ENCODE data around the gene TRPM3. TPM values are rescaled to one million over a fixed set of nuclear protein-coding genes. Genes with fewer than 3 reads are reported as not detected.
A peak's percentile ranks its signal among the peaks of the same experiment; 100 is the strongest.

TRPM3 gene
- total RNA-seq, 3 donors from 2014 or later, result not detected

DNA sequence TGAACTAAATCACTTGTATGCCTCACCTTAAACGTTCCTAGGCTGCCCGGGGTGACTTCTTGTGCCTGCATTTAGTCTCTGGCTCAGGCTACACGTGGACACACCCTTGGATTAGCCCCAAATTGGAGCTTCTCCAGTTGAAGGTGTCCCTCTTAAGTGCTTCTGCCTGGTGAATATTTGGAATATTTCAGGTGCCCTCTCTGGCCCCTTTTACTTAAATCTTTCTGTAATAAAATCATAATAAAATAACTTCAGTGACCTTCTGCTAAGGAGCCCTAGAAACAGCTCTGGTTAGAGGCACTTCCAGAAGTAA lies 632.7 kb downstream of the TRPM3 start:
- no peak overlapping the region for H3K4me3 Mint-ChIP-seq
- no peaks in the 10 kb centered on the region for H3K36me3 Mint-ChIP-seq (ENCODE audit: insufficient read depth)
- DNase-seq (no peak), ATAC-seq (no peak)
- peaks cover 11% of the 10 kb centered on the region for H3K4me1 Mint-ChIP-seq (ENCODE audit: low read depth)
- H3K27me3 Mint-ChIP-seq (ENCODE audit: low read depth), result no peaks in the 10 kb centered on the region
- H3K9me3 Mint-ChIP-seq, result no peaks in the 10 kb centered on the region

- H3K4me1 Mint-ChIP-seq (ENCODE audit: low read depth), result peaks cover 11% of the 10 kb centered on the region
Observed at GRCh38 chr9:70488098-70488792, 633.2 kb downstream of the TRPM3 start.

GRCh38 chr9:70486127-70486526 lies 635.3 kb downstream of the TRPM3 start:
- no peak overlapping the region for H3K4me3 Mint-ChIP-seq
- DNase-seq (no peak), ATAC-seq (no peak)
- H3K27me3 Mint-ChIP-seq (ENCODE audit: low read depth), result peaks cover 3% of the 10 kb centered on the region
- H3K4me1 Mint-ChIP-seq (ENCODE audit: low read depth), result peaks cover 6% of the 10 kb centered on the region
- no peaks in the 10 kb centered on the region for H3K9me3 Mint-ChIP-seq
- no peaks in the 10 kb centered on the region for H3K36me3 Mint-ChIP-seq (ENCODE audit: insufficient read depth)

More at GRCh38 chr9:70488098-70488792, 633.2 kb downstream of the TRPM3 start:
- no peaks in the 10 kb centered on the region for H3K36me3 Mint-ChIP-seq (ENCODE audit: insufficient read depth)
- no peaks in the 10 kb centered on the region for H3K9me3 Mint-ChIP-seq
- DNase-seq (no peak), ATAC-seq (no peak)
- H3K4me3 Mint-ChIP-seq, result no peak overlapping the region
- no peaks in the 10 kb centered on the region for H3K27me3 Mint-ChIP-seq (ENCODE audit: low read depth)

- Mint-ChIP-seq H3K9me3 (no peaks in the 10 kb centered on the region), H3K36me3 (ENCODE audit: insufficient read depth) (no peaks in the 10 kb centered on the region), H3K4me3 (no peak overlapping the region), H3K27me3 (ENCODE audit: low read depth) (peaks cover 3% of the 10 kb centered on the region), H3K4me1 (ENCODE audit: low read depth) (peaks cover 6% of the 10 kb centered on the region)
- ATAC-seq, result no peak
- no peak for DNase-seq
Observed at GRCh38 chr9:70485273-70485858, 636.1 kb downstream of the TRPM3 start.

- Mint-ChIP-seq H3K36me3 (ENCODE audit: insufficient read depth) (no peaks in the 10 kb centered on the region), H3K4me1 (ENCODE audit: low read depth) (peaks cover 6% of the 10 kb centered on the region), H3K27me3 (ENCODE audit: low read depth) (peaks cover 3% of the 10 kb centered on the region), H3K9me3 (no peaks in the 10 kb centered on the region), H3K4me3 (no peak overlapping the region)
- ATAC-seq (peak; percentile 40 to 58), DNase-seq (no peak)
Observed at GRCh38 chr9:70484232-70485130, 636.9 kb downstream of the TRPM3 start.

GRCh38 chr9:70481471-70481870 lies 640.0 kb downstream of the TRPM3 start:
- ATAC-seq, result no peak
- Mint-ChIP-seq H3K36me3 (ENCODE audit: insufficient read depth) (no peaks in the 10 kb centered on the region), H3K27me3 (ENCODE audit: low read depth) (peaks cover 3% of the 10 kb centered on the region), H3K4me1 (ENCODE audit: low read depth) (peaks cover 6% of the 10 kb centered on the region), H3K4me3 (no peak overlapping the region), H3K9me3 (no peaks in the 10 kb centered on the region)
- DNase-seq, result no peak

DNA sequence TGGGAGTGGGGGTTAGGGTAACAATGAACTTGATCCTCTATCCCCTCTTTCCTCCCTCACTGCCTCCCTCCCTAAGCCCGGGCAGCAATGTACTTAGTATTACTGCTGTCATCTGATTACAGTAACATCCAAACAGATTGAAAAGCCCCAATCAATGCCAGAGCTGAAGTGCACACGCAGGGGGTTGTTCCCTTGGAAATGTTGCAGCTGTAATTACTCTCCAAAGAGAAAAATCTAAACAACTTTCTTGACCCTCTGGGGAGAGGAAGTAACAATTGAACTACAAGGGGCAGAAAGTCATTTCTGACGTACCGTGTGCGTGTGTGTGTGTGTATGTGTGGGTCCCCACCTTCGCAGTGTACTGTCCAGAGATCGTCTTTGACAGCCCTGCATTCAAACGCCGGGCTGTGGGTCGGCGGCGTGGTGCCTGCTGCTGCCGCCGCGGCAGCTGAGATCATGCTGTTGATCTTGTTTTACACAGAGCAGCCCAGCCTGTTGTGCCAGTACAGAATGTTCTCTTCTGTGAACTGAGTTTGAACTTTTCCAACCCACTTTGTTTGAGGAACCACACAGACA lies 640.9 kb downstream of the TRPM3 start:
- DNase-seq, result no peak
- Mint-ChIP-seq H3K36me3 (ENCODE audit: insufficient read depth) (no peaks in the 10 kb centered on the region), H3K9me3 (no peaks in the 10 kb centered on the region), H3K4me1 (ENCODE audit: low read depth) (peaks cover 6% of the 10 kb centered on the region), H3K4me3 (no peak overlapping the region), H3K27me3 (ENCODE audit: low read depth) (peaks cover 3% of the 10 kb centered on the region)
- no peak for ATAC-seq

GRCh38 chr9:70479880-70480291 lies 641.5 kb downstream of the TRPM3 start:
- no peak for ATAC-seq
- Mint-ChIP-seq H3K4me3 (no peak overlapping the region), H3K9me3 (no peaks in the 10 kb centered on the region), H3K27me3 (ENCODE audit: low read depth) (peaks cover 3% of the 10 kb centered on the region), H3K36me3 (ENCODE audit: insufficient read depth) (no peaks in the 10 kb centered on the region), H3K4me1 (ENCODE audit: low read depth) (peaks cover 6% of the 10 kb centered on the region)
- DNase-seq, result no peak
